Effector memory CD8-positive, alpha-beta T cell (primary cell): ENCODE measurements around the gene KCNQ5.

Source experiments
- ATAC-seq: fragments of 150-1000 bp; cut with Tn5 transposase; replicated peaks from 2 replicates; pipeline ENCODE4 v1.10.0; 2021; ENCODE audit warnings: mild to moderate bottlenecking, moderate library complexity
- DNase-seq, 3 experiments: peaks; one replicate each; pipeline ENCODE4 v3.0.0; 2021
- H3K27ac Mint-ChIP-seq, 2 donors: one replicate each; pipeline ENCODE4 v1.8.0; 2022; ENCODE audit warnings: mild to moderate bottlenecking in 2 of 2, mixed read lengths in 2 of 2, moderate library complexity in 2 of 2
- H3K27me3 Mint-ChIP-seq, 2 donors: one replicate each; pipeline ENCODE4 v1.8.0; 2022; ENCODE audit warnings: mixed read lengths in 2 of 2
- H3K36me3 Mint-ChIP-seq: one replicate; pipeline ENCODE4 v1.8.0; 2022; ENCODE audit warnings: mild to moderate bottlenecking, moderate library complexity, mixed read lengths; ENCODE audit not compliant: insufficient read depth
- H3K4me1 Mint-ChIP-seq, 2 donors: one replicate each; pipeline ENCODE4 v1.8.0; 2022; ENCODE audit warnings: low read depth in 2 of 2, mixed read lengths in 2 of 2
- H3K4me3 Mint-ChIP-seq, 2 donors: one replicate each; pipeline ENCODE4 v1.8.0; 2022; ENCODE audit warnings: mild to moderate bottlenecking in 2 of 2, mixed read lengths in 2 of 2, moderate library complexity in 2 of 2
- H3K9me3 Mint-ChIP-seq, 2 donors: one replicate each; pipeline ENCODE4 v1.8.0; 2022; ENCODE audit warnings: mixed read lengths in 2 of 2

KCNQ5 gene

DNA sequence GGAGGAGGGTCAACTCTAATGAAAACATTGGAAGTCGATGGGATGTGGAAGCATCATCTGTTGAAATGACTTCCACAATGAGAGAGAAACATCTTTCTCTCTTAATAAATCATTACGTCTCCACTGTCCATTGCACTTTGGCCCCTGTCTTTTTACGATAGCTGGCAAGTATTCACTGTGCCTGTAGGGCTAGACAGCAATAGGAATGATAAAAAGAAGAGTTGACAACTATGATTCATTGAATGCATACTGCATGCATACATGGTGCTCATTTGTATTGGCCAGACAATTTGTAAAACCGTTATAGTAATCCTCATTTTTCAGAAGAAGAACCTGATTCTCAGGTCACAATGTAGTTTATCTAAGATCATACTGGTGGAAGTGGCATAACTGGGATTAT is 220.3 kb downstream of the KCNQ5 start:
- no peaks in the 10 kb centered on the region for H3K4me1 Mint-ChIP-seq
- H3K4me3 Mint-ChIP-seq, result no peak overlapping the region
- no peaks in the 10 kb centered on the region for H3K9me3 Mint-ChIP-seq
- no peak for DNase-seq
- no peak overlapping the region for H3K27ac Mint-ChIP-seq
- H3K36me3 Mint-ChIP-seq, result no peaks in the 10 kb centered on the region
- H3K27me3 Mint-ChIP-seq, result no peaks in the 10 kb centered on the region
- no peak for ATAC-seq

DNA sequence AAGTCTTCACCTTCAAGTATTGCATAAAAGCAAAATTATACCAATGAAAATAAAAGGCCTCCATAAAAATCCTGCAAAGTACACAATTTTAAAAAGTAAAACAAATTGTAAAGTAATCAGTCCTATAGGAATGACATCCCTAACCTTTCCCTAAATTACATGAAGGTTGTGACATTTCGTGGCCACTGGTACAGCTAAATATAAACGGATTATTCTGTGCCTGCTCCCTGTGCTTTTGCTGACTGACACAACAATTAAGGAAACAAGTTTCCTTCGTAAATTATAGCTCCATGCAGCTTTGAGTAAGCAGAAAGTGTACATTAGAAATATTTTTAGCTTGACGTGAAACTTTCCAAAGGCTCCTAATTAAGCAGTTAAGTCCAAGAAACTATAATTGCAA is 222.8 kb downstream of the KCNQ5 start:
- H3K4me1 Mint-ChIP-seq, result no peaks in the 10 kb centered on the region
- no peaks in the 10 kb centered on the region for H3K36me3 Mint-ChIP-seq
- no peak overlapping the region for H3K27ac Mint-ChIP-seq
- no peak for ATAC-seq
- no peak for DNase-seq
- no peaks in the 10 kb centered on the region for H3K9me3 Mint-ChIP-seq
- H3K27me3 Mint-ChIP-seq, result no peaks in the 10 kb centered on the region
- no peak overlapping the region for H3K4me3 Mint-ChIP-seq

DNA sequence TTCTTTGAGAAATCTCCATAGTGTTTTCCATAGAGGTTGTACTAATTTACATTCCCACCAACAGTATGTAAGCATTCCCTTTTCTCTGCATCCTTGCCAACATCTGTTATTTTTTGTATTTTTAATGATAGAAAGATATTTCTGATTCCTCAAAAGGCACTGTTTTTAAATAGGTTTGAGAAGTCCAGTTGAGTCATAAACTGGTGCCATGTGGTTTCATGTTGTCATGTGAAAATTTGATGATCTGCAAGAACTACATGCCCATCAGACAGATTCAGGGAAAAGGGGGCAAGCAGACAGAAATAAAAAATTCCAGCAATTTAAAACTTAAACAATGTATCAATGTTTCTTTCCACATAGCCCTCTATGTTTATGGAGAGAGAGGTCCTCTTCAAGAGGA is 227.5 kb downstream of the KCNQ5 start:
- peaks cover 0 to 4% of the 10 kb centered on the region in 2 donors for H3K4me1 Mint-ChIP-seq
- H3K4me3 Mint-ChIP-seq, result no peak overlapping the region

DNA sequence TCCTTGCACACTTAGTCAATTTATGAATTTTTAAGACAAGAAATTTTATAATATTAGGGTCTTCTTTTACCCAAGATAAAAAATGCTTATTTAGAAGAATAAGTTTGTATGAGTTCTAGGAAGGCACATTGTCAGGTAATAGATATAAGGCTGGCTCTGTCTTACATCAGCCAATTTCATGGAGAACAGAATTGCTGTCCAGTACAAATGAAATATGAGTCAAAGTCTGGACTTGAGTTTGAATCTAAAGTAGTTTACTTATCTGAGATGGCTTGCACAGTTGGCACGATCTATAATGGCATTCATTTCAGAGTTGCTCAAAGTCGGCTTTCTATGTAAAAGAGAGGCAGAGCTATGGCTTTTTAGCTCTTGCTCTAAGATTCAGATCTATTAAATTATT is 228.2 kb downstream of the KCNQ5 start:
- Mint-ChIP-seq H3K9me3 (no peaks in the 10 kb centered on the region), H3K27ac (no peak overlapping the region), H3K36me3 (no peaks in the 10 kb centered on the region), H3K4me3 (no peak overlapping the region), H3K27me3 (no peaks in the 10 kb centered on the region), H3K4me1 (peaks cover 0 to 4% of the 10 kb centered on the region in 2 donors)
- no peak for ATAC-seq
- no peak for DNase-seq

More for the DNA sequence above, 227.5 kb downstream of the KCNQ5 start:
- DNase-seq, result no peak
- no peaks in the 10 kb centered on the region for H3K27me3 Mint-ChIP-seq
- H3K27ac Mint-ChIP-seq, result no peak overlapping the region
- ATAC-seq, result no peak
- H3K9me3 Mint-ChIP-seq, result no peaks in the 10 kb centered on the region
- H3K36me3 Mint-ChIP-seq, result no peaks in the 10 kb centered on the region

DNA sequence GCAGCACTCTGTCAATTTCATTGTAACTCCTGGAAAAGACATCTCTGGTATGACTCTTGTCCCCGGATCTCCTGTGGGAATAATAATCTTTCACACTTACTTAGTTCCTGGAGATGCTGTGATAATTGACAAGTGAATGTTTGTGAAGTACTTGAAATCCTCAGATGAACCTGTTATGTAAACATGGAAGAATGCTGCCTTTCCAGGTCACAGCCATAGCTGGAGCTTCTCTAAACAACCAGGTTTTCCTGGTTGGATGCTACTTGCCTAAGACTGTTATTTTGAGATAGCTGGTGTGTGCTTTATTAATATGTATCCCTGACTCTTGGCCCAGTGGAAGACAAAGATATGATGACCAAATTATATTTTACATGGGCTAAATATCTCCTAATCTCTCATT is 228.6 kb downstream of the KCNQ5 start:
- DNase-seq, result no peak
- H3K9me3 Mint-ChIP-seq, result no peaks in the 10 kb centered on the region
- no peak overlapping the region for H3K4me3 Mint-ChIP-seq
- H3K36me3 Mint-ChIP-seq, result no peaks in the 10 kb centered on the region
- no peak overlapping the region for H3K27ac Mint-ChIP-seq
- ATAC-seq, result no peak
- no peaks in the 10 kb centered on the region for H3K27me3 Mint-ChIP-seq
- H3K4me1 Mint-ChIP-seq, result peaks cover 0 to 4% of the 10 kb centered on the region in 2 donors

DNA sequence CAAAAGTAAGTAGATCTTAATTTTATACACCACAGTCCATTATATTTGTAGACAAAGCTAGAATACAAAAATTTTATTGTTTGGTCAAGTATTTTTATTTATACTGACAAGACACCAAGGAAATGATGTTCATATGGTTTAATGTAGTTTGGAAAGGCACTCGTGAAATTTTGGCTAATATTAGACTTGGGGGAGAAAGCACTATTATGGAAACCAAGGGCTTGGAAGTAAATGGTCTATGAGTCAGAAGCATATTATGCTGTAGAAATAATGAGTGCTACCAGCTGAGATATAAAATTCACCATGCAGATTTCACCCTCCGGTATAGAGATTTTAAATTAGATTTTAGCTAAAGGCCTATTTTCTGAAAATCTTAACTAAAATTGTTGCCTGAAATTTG is 233.6 kb downstream of the KCNQ5 start:
- no peak overlapping the region for H3K27ac Mint-ChIP-seq
- no peaks in the 10 kb centered on the region for H3K9me3 Mint-ChIP-seq

DNA sequence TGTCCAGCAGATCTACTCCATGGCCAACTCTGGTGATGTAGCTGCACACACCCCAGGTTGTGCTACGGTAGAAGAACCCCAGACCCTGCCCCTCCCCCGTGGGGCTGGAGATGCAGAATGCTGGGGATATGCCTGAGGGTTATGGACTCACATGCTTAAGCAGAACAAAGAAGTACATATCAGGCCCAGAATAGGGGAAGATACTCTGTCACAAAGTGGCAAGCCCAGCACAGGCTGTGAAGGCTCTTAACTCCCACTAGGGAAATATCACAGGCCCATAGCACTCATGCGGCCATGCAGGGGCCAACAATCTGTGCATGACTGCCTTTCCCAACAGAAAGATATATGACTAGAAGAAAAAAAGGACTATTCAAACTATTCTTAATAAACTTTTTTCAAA is 234.9 kb downstream of the KCNQ5 start:
- ATAC-seq (no peak), DNase-seq (no peak)
- no peaks in the 10 kb centered on the region for H3K36me3 Mint-ChIP-seq
- H3K4me3 Mint-ChIP-seq, result no peak overlapping the region
- H3K9me3 Mint-ChIP-seq, result no peaks in the 10 kb centered on the region
- H3K27me3 Mint-ChIP-seq, result no peaks in the 10 kb centered on the region
- H3K4me1 Mint-ChIP-seq, result peaks cover 0 to 1% of the 10 kb centered on the region in 2 donors
- no peak overlapping the region for H3K27ac Mint-ChIP-seq

More for the DNA sequence above, 233.6 kb downstream of the KCNQ5 start:
- DNase-seq (no peak), ATAC-seq (no peak)
- H3K27me3 Mint-ChIP-seq, result no peaks in the 10 kb centered on the region
- no peaks in the 10 kb centered on the region for H3K36me3 Mint-ChIP-seq
- H3K4me3 Mint-ChIP-seq, result no peak overlapping the region
- peaks cover 0 to 3% of the 10 kb centered on the region in 2 donors for H3K4me1 Mint-ChIP-seq

DNA sequence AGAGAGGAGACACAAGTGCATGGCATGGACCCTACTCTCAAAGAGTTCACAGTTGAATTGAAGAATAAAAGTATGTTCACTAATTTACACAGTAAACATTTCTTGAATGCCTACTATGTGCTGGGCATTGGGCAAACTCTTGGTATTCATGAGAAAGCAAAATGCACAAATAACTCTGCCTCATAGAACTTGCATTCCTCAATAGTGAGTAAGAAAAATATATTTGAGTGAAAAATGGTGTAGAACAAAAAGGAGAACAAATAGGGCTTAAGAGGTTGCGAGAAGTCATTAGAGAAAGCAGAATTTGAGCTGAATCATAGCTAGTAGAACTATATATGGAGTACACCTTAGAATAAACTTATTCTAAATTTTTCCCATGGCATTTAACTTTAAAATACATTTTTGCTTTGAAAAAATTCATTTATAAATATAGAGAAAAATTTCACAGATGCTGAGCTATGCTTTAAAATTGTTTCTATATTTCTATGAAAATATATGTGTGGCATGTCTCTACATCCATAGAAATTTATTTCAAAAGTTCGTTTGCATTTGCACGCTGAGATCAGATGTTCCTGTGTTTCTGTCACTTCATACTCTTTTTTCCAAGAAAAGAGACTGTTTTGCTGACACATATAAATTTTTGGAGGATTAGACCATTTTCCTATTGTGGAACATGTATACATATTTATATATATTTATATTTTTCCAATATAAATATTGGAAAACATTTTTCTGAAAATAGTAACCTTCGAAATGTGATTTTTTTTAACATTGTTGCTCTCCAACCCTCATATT is 236.1 kb downstream of the KCNQ5 start:
- Mint-ChIP-seq H3K4me1 (peaks cover 0 to 7% of the 10 kb centered on the region in 2 donors), H3K27ac (no peak overlapping the region), H3K9me3 (no peaks in the 10 kb centered on the region), H3K4me3 (no peak overlapping the region), H3K36me3 (no peaks in the 10 kb centered on the region), H3K27me3 (no peaks in the 10 kb centered on the region)
- ATAC-seq (no peak), DNase-seq (no peak)

DNA sequence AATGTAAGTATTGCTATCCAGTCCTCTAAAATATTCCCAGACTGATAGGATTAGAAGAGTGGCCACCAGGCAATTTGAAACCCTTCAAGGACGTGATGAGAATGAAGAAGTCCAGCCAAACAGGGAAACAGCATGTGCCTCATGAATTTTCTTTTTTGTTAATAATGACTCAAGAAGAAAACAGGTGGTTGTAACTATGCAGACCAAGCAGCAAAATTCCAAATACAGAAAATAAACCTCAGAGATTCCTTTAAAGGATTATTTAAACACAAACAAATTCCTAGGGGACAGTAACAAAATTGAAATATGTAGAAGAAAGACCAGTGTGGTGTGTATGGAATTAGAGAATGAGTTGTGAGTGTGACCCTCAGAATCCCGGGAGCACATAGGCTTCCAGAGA is 239.2 kb downstream of the KCNQ5 start:
- no peak for ATAC-seq
- Mint-ChIP-seq H3K9me3 (no peaks in the 10 kb centered on the region), H3K4me3 (no peak overlapping the region), H3K27me3 (no peaks in the 10 kb centered on the region), H3K36me3 (no peaks in the 10 kb centered on the region), H3K27ac (no peak overlapping the region), H3K4me1 (peaks cover 0 to 7% of the 10 kb centered on the region in 2 donors)
- no peak for DNase-seq

DNA sequence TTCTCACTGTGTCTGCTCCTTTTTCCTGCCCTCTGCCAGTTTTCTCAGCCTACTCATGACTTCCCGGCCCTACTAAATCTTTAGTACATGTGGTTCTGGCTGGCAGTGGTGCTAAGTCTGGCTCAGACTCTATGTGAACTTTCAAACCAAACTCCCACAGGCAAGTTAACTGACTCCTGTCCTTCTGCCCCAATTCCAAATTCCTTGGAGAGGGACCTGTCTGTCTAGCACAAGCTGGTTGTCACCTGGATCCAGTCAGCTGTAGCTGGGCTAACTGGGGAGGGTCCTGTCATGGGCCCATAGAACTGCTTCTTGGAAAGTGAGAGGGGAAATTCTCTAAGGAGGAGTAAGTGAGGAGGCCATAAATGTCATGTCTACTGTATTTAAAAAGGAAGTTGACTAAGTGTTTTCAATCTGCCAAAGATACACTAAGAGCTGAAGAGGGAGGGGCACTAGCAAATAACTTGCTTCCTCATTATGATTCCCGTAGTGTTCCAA is 240.1 kb downstream of the KCNQ5 start:
- Mint-ChIP-seq H3K27me3 (no peaks in the 10 kb centered on the region), H3K36me3 (no peaks in the 10 kb centered on the region), H3K9me3 (no peaks in the 10 kb centered on the region), H3K4me3 (no peak overlapping the region), H3K4me1 (peaks cover 0 to 7% of the 10 kb centered on the region in 2 donors), H3K27ac (peak overlapping the region; percentile 20 to 23)
- DNase-seq (no peak), ATAC-seq (no peak)

DNA sequence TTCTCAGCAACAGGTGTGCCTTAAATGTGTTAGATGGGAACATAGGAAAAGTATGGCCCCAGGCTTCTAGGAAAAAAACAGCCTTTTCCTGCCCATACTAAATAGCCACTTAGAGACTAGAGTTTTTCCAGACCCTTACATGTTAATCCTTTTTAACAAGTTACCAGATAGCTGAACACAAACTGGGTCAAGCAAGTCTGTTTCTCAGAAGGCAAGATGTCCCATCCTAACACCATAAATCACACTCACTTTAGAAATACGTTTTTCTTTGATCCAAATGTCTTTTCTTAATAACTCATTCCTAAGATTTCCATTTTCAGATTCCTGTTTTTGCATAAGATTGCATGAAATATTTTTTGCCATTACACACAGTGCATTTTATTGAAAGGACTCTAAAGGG is 241.3 kb downstream of the KCNQ5 start:
- H3K27ac Mint-ChIP-seq, result no peak overlapping the region
- H3K4me1 Mint-ChIP-seq, result peaks cover 0 to 7% of the 10 kb centered on the region in 2 donors
- H3K27me3 Mint-ChIP-seq, result no peaks in the 10 kb centered on the region
- DNase-seq (no peak), ATAC-seq (no peak)
- H3K4me3 Mint-ChIP-seq, result no peak overlapping the region
- H3K9me3 Mint-ChIP-seq, result no peaks in the 10 kb centered on the region
- no peaks in the 10 kb centered on the region for H3K36me3 Mint-ChIP-seq

DNA sequence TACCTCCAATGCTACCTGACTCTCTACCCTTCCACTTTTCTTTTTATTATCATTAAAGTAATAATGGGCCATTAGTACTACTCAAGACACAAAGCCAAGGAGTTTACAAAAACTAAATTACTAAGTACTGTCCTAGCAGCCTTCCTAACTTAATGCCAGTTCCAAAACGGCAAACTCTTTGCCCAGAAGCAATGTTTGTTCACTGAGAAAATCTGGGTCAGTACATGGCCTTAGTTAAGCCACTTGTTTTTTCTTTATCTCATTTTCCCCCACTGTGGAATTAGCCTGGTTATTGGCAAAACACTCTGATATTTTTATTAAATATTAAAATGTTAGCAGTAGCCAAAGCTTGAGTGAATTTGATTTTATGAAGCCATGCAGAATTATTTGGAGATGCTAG is 242.4 kb downstream of the KCNQ5 start:
- Mint-ChIP-seq H3K4me3 (no peak overlapping the region), H3K4me1 (peaks cover 0 to 7% of the 10 kb centered on the region in 2 donors), H3K27me3 (no peaks in the 10 kb centered on the region), H3K9me3 (no peaks in the 10 kb centered on the region), H3K36me3 (no peaks in the 10 kb centered on the region), H3K27ac (no peak overlapping the region)
- no peak for DNase-seq
- no peak for ATAC-seq

DNA sequence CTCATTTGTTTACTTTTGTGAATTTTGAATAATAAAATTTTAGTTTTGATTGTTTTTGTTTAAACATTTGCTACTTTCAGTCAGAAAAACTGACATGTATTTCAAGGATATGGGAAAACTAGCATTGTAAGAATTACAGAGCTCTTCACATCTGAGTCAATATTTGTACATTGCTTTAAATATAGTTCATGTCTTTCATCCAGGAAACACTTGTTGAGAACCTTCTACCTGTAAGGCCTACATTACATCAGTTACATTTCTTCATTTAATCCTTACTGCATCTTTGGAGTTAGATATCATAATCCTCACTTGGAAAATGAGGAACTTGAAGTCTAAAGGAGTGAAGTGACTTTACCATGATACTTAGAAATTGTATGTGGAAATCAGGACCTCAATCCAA is 242.9 kb downstream of the KCNQ5 start:
- Mint-ChIP-seq H3K4me3 (no peak overlapping the region), H3K27ac (no peak overlapping the region), H3K36me3 (no peaks in the 10 kb centered on the region), H3K9me3 (no peaks in the 10 kb centered on the region), H3K27me3 (no peaks in the 10 kb centered on the region), H3K4me1 (peaks cover 0 to 7% of the 10 kb centered on the region in 2 donors)
- no peak for ATAC-seq
- DNase-seq, result no peak

DNA sequence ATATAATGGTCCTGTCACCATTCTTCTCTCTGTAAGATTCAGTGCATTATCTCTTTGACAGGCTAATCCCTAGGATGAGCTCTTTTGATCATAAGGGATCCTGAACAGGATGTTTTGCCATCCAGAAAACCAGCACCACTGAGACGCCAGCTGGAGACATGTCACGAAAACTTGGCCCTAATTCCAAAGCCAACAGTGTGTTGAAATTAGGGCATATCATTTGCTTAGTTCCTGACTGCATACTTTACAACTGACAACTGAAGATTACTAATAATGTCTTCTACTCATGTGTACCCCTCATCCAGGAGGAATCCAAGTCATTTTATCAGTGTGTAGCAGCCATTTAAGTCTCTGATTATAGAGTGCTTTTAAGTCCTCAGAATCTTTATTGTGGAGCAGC is 243.6 kb downstream of the KCNQ5 start:
- no peaks in the 10 kb centered on the region for H3K27me3 Mint-ChIP-seq
- peaks cover 0 to 7% of the 10 kb centered on the region in 2 donors for H3K4me1 Mint-ChIP-seq
- DNase-seq, result no peak
- H3K36me3 Mint-ChIP-seq, result no peaks in the 10 kb centered on the region
- H3K4me3 Mint-ChIP-seq, result no peak overlapping the region
- H3K9me3 Mint-ChIP-seq, result no peaks in the 10 kb centered on the region
- ATAC-seq, result no peak
- H3K27ac Mint-ChIP-seq, result no peak overlapping the region
